GM19193 (cell line): ENCODE results near the gene TFEB.

Experiments used
- POLR2A ChIP-seq: IDR thresholded peaks from 4 replicates; pipeline ENCODE4 v1.6.1; 2011; ENCODE audit not compliant: insufficient read depth, insufficient read length; ENCODE audit errors: extremely low read depth

Gene TFEB

DNA sequence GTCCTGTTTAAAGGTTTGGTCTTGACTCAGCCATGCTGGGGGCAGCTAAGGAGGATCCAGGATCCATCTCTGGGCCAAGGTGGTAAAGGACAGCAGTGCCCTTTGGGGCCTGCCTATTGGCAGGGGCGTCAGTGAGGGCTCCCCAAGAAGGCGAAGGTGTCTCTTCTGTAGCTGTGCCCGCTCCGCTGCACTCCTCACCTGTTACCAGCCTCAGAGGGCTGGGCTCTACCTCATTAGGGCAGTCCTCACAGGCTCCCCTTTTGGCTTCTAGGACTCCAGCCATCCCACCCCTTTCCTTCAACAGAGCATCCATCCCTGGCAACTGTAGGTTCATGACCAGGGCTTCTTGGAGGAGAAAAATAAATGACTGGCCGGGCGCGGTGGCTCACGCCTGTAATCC, 34.0 kb upstream of the TFEB start:
- TF ChIP-seq POLR2A = no peak

DNA sequence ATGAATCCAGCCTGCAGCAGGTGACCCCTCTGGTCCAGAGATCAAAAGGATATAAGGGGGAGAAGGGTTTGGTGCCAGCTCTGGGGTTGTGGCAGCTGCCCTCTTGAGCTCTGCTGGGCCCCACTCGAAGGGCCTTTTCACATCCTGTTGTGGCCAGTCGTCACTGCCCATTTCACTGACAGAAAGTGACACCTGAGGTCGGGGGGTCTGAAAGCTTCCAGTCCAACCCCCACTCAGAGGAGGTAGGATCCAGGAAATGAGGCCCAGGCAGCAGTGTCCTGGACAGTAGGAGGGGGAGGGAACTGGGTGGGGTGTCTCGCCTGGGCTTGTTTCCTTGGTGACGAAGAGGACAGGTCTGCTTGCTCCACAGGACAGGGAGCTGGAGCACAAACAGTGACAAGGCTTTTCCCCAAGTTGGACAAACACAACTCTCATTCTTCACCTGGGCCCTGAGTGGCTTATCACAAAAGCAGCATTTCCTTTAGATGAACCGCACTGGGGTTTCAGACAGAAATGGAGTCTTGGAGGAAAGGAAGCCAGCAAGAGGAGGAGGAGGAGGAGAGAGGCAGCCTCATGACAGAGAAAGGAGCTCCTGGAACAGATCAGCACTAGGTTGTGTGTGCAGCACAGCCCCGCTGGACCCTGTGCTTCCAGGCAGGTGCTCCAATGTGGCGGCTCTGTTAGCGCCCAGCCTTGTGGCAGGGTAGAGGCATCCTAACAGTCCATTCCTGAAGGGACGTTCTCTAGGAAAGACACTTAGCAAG, 33.3 kb upstream of the TFEB start:
- TF ChIP-seq POLR2A = no peak

DNA sequence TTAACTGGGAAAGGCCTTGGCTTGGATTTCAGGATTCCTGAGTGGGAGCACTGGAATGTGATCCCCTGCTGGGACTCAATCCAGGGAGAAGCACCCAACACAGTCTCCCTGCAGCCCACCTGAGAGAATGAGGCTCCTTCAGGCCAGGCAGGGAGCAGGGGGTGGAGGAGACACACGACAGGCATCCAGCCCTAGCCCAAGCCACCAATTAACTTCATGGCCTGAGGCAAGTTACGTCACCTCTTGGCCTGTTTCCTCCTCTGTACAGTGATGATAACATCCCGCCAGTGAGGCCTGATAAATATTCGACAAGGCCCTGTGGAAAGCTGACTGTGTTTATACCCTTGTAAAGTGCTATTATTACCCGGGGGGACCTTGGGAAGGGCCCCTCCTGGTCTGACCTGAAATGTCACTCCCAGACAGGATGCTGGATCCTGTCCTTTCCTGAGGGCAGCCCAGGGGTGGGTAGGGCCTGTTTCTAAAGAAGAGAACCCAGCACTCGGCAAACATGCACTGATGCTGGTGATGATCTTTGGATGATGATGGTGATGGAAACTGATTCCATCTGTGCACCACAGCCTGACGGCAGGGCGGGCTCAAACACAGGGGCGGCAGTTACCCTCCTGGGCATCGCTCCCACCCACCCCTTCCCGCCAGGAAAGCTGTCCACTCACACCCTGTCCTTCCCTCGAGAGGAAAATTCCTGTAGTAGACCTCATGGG, 31.9 kb upstream of the TFEB start:
- TF ChIP-seq POLR2A = no peak

DNA sequence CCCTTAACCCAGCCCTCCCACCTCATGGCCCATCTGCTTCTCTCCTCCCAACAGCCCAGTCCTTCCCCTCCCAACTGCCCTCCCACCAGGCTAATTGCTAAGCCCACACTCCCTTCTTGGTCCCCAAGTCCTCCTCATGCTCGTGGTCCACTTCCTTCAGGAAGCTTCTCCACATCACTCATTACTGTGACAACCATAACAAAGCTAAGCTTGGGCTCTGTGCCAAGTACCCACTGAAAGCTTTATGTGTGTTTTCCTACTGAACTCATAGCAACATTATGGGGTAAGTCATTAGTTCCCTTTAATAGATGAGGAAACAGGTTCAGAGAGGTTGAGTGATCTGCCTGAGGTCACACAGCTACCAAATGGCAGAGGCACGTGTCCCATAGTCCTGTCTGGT, 28.1 kb upstream of the TFEB start:
- TF ChIP-seq POLR2A = no peak

DNA sequence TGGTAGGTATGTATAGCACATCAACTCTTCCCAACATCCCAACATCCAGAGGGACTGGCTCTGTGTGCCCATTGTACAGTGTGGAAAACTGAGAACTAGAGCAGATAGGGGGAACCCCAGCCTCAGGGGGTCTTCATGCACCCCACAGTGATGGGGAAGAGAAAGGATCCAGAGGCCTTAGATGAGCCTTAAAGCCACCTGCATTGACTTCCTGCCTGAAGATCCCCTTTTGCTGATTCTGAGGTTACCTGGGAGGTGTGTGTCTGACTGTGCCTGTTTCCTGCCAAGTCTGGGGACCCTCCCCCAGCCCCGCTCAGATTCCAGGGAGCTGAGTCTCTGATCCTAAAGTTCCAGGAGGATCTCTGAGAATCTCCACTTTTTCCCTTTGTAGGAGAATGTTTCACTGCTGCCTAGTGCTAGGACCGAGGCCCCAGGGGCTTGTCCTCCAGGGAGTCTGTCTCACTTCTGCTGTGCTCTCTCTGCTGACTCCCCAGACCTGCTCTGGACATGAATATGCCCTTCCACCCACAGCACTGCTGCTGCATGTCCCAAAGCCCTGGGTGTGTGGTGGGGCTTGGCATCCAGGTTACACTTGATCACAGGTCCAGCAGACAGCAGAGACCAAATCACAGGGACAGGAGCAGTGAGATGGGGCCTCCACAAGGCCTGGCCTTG, 24.6 kb upstream of the TFEB start:
- no peak for TF ChIP-seq POLR2A

DNA sequence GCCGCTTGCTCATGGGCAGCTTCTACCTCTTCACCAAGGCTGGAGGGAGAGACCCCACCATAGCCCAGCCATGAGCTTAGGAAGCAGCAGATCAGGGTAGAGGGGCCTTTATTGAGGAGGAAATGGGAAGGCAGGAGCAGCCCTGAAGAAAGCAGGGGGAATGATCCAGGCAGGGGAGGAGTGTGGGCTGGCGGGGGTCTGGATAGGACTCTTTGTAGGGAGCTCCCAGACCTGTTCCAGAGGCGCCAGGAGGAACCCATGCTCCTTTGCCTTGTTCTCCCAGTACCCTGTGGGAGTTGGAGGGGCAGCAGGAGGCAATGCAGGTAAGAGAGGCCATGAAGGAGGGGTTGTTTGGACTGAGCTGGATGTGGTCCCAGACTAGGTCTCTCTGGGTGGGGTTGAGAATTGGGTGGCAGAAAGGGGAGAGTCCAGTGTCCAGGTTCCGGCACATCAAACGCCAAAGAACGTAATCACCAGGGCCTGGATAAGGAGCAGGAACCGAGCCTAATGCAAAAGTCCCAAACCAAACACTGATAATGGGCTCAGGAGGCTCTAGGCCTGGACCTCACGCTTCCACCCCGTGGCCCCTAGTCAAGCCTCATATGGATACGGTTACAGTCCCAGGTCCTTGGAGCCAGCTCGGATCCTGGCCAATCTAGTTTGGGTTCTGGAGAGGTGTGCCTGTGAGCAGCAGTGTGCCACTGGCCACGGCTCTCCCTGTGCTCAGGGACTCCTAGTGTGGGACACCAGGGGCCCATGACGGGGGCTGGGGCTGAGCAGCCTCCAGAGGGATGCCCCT, 23.9 kb upstream of the TFEB start:
- no peak for TF ChIP-seq POLR2A

DNA sequence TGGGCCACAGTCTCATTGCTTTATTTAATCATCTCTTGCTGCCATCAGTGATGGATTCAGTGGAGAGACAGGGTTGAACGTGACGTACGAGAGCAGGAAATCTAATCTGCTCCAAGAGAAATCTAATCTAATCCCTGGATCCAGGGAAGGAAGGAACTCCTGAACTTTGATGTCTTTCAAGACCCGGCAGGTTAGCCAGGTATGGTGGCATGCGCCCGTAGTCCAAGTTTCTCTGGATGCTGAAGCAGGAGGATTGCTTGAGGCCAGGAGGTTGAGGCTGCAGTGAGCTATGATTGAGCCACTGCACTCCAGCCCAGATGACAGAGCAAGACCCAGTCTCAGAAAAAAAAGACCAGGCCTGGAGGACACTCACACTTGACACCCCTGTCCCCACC, 23.2 kb upstream of the TFEB start:
- no peak for TF ChIP-seq POLR2A

DNA sequence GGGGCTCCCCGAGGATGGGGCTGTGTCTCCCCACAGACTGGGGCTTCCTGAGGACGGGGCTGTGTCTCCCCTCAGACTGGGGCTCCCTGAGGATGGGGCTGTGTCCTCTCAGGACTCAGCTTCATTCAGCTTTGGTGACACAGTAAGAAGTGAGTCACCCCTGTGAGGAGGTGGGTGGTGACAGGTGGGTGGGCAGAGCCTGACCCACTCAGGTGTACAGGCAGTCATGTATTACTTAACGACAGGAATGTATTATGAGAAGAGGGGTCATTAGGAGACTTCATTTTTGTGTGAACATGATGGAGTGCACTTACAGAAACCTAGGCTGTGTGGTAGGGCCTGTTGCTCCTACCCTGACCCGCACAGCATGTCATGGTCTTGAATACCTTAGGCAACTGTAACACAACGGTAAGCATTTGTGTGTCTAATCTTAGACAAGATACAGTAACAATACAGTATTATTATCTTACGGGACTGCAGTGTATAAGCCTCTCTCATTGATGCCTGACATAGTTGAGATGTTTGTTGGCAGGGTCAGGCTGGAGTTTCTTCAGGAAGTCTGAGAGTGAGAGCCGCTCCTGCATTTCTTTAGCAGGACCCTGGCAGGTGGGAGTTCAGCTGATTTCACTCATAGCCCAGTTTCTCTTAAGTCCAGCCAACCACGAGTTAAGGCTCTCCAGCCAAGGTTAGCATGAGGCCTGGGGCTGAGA, 22.7 kb upstream of the TFEB start:
- no peak for TF ChIP-seq POLR2A

DNA sequence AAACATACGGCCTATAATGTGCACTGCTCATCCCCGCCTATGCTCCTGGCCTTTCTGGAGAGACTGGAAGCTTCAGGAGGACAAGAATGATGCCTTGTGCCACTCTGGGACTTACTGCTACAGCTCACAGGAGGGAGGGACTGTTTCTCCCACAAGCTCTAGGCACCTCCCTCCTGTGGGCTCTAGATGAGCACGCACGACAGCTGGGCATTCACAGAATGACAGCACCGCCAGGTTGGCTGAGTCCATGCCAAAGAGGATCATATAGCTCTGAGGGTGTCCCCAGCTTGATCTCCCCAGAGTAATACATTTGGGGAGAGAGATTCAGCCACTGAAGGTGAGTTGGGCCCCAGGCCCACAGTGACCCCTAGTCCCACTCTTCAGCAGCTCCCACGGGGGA, 21.9 kb upstream of the TFEB start:
- no peak for TF ChIP-seq POLR2A

DNA sequence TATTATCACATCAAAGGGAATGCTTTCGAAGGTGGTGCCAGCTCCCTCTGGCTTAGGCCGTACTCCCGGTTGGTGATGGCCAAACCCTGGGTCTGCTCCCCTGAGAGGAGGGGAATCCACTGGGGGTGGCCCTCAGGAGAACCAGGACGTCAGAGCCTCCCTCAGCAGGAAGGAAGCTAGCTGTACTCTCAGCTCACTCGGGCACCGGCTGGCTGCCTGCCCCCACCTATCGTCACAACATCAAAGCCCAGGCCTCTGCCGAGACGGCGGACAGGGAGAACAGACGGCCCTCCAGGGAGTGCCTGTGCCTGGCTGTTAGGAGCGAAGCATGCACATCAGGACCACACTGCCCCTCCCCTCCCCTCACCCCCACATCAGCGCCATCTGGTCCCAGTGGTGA, 20.9 kb upstream of the TFEB start:
- no peak for TF ChIP-seq POLR2A

DNA sequence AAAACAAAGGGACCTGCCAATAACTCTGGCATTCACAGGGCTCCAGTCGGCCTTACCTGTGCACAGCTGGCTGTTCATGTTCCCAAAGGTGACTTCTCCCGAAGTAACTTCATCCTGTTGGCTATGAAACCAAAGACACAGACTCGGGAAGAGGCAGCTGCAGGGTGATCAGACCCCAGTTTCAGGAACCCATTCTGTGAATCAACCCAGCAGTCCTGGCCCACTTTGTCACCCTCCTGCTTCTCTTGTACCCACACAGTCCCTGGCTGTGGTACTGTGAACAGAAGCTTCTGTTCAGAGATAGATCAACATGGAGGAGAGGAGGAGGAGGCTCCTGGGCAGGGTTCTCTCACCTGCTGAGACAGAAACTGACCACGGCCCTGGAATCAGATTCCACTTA, 20.5 kb upstream of the TFEB start:
- TF ChIP-seq POLR2A = no peak

DNA sequence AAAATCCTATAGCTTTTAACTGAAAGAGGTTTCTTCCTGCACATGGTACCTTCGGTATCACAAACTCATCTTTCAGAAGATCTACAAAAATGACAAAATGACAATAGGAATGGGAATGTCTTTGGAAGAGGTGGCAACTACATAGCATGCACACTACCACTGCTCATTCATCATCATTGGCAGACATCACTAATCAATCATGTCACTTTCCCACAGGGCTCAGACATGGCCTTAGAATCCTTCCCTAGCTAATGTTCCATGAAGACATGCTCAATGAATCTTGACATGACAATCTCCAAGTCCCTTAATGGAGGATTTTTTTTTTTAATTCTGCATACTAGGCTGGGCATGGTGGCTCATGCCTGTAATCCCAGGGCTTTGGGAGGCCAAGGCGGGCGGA, 15.0 kb upstream of the TFEB start:
- no peak for TF ChIP-seq POLR2A

DNA sequence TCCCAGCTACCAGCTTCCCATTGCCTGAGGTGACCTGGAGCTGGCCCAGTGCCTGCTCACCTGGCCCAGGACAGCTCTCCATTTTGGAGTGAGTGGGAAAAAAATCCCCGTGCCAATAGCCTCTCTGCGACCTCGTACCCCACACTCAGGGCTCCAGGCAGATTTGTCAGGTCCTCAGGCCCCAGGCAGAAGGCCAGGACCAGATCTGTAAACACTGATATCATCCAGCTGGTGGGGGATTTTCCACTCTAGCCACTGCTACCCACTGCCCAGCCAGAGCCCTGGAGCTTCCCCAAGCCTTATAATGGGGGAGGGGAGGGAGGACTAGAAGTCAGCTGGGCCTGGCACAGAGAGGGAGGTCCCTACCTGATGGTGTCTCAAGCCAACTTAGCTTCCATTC, 13.1 kb upstream of the TFEB start:
- TF ChIP-seq POLR2A = no peak

DNA sequence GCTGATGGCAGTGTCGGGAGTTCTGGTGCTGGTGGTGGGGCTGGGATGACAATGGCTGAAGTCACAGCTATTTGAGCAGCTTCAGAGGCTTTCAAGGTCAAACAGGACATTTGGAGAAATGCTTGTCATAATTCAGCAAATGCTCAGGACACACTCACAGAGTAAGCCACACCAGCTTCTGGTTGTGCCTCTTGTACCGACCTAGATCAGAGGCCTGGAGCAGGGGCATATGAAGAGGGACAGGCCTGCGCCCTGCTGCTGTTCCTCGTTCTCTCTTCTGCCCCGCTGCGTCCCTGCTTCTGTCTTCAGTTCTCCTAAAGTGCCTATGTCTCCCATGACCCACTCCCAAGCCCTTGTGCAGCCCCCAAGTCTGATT, 12.7 kb upstream of the TFEB start:
- TF ChIP-seq POLR2A = no peak
